GM23338 (cell line): ENCODE measurements around the gene ABAT. TPM values are rescaled to one million over a fixed set of nuclear protein-coding genes. Genes with fewer than 3 reads are reported as not detected.

ENCODE experiments used
- ATAC-seq: fragments of 200-7000 bp; cut with Tn5 transposase; 3 replicates; pipeline ENCODE4 v1.9.1; 2020
- DNase-seq: peaks from one replicate; pipeline ENCODE4 v3.0.0-alpha.2; 2015; ENCODE audit warnings: low spot score
- H2AFZ ChIP-seq: fragments of 200-600 bp; sonication (generic); 2 replicates; pipeline ENCODE4 v1.8.0; 2016; ENCODE audit warnings: antibody characterized with exemption, mild to moderate bottlenecking, moderate library complexity
- H3F3A ChIP-seq: fragments of 200-600 bp; sonication (generic); replicated peaks from 2 replicates; pipeline ENCODE4 v1.8.0; 2017; ENCODE audit warnings: antibody characterized with exemption, mixed run types, low read depth
- H3K27ac ChIP-seq: fragments of 200-600 bp; sonication (generic); 2 replicates; pipeline ENCODE4 v1.6.1; 2016; ENCODE audit warnings: low read depth
- H3K27me3 ChIP-seq: fragments of 200-600 bp; sonication (generic); 2 replicates; pipeline ENCODE4 v1.8.0; 2016; ENCODE audit warnings: mild to moderate bottlenecking, mixed run types, moderate library complexity; ENCODE audit not compliant: insufficient read depth
- H3K36me3 ChIP-seq: fragments of 200-600 bp; sonication (generic); 2 replicates; pipeline ENCODE4 v1.8.0; 2016; ENCODE audit warnings: mild to moderate bottlenecking; ENCODE audit not compliant: insufficient read depth
- H3K4me1 ChIP-seq: fragments of 200-600 bp; sonication (generic); 2 replicates; pipeline ENCODE4 v1.8.0; 2016; ENCODE audit warnings: mild to moderate bottlenecking, moderate library complexity; ENCODE audit not compliant: insufficient read depth
- H3K4me2 ChIP-seq: fragments of 200-600 bp; sonication (generic); 2 replicates; pipeline ENCODE4 v1.7.1; 2017; ENCODE audit warnings: mixed run types
- H3K4me3 ChIP-seq: fragments of 200-600 bp; sonication (generic); 2 replicates; pipeline ENCODE4 v1.6.1; 2016; ENCODE audit warnings: mixed run types
- H3K79me2 ChIP-seq: fragments of 200-600 bp; sonication (generic); replicated peaks from 2 replicates; pipeline ENCODE4 v1.8.0; 2017; ENCODE audit warnings: mild to moderate bottlenecking; ENCODE audit not compliant: insufficient read depth
- H3K9me2 ChIP-seq: fragments of 200-600 bp; sonication (generic); 2 replicates; pipeline ENCODE4 v1.8.0; 2017; ENCODE audit not compliant: insufficient read depth
- H4K20me1 ChIP-seq: fragments of 200-600 bp; sonication (generic); replicated peaks from 2 replicates; pipeline ENCODE4 v1.8.0; 2017; ENCODE audit warnings: mild to moderate bottlenecking; ENCODE audit not compliant: insufficient read depth
- H3K27ac Mint-ChIP-seq: 2 replicates; pipeline ENCODE4 v1.8.0; 2020; ENCODE audit warnings: inconsistent platforms, mild to moderate bottlenecking, moderate library complexity, mixed read lengths
- H3K27me3 Mint-ChIP-seq: 3 replicates; pipeline ENCODE4 v1.8.0; 2022; ENCODE audit warnings: low read depth, mild to moderate bottlenecking, moderate library complexity, mixed read lengths, inconsistent platforms; ENCODE audit not compliant: insufficient read depth, poor library complexity
- H3K36me3 Mint-ChIP-seq: 3 replicates; pipeline ENCODE4 v1.8.0; 2021; ENCODE audit warnings: low read depth, mild to moderate bottlenecking, inconsistent platforms, moderate library complexity, mixed read lengths
- H3K4me1 Mint-ChIP-seq: 3 replicates; pipeline ENCODE4 v1.8.0; 2020; ENCODE audit warnings: mild to moderate bottlenecking, inconsistent platforms, mixed read lengths
- H3K4me3 Mint-ChIP-seq: 3 replicates; pipeline ENCODE4 v1.8.0; 2021; ENCODE audit warnings: moderate library complexity, mild to moderate bottlenecking, inconsistent platforms, mixed read lengths
- H3K9me3 Mint-ChIP-seq: 3 replicates; pipeline ENCODE4 v1.8.0; 2020; ENCODE audit warnings: moderate library complexity, mild to moderate bottlenecking, inconsistent platforms, mixed read lengths
- EZH2 ChIP-seq: fragments of 200-600 bp; sonication (generic); IDR thresholded peaks from one replicate; pipeline ENCODE4 v1.8.0; 2017; ENCODE audit warnings: antibody characterized with exemption, mild to moderate bottlenecking, low read depth; ENCODE audit not compliant: unreplicated experiment
- STAT1 ChIP-seq: IDR thresholded peaks from one replicate; pipeline ENCODE4 v1.6.1; 2016; ENCODE audit warnings: antibody characterized with exemption; ENCODE audit not compliant: unreplicated experiment
- ZNF114 ChIP-seq: fragments of 250-450 bp; sonication (Bioruptor Pico); IDR thresholded peaks from 2 replicates; pipeline ENCODE4 v1.5.0; 2020; ENCODE audit warnings: mild to moderate bottlenecking, moderate library complexity
- ZNF462 ChIP-seq: fragments of 250-450 bp; sonication (Bioruptor Pico); IDR thresholded peaks from 2 replicates; pipeline ENCODE4 v1.5.0; 2020; ENCODE audit warnings: mild to moderate bottlenecking, moderate library complexity
- polyA plus RNA-seq: library from polyadenylated mRNA; unstranded; fragments of >200 nt; fragmentation: Nextera tagmentation; extraction: Ambion mirVana; gene quantifications from 2 replicates; pipeline ENCODE4 v1.2.1, GENCODE V29; 2016
- total RNA-seq: library from RNA; depleted of rRNA; stranded (reverse); fragments of >200 nt; shearing (Covaris generic); gene quantifications from 2 replicates; pipeline ENCODE4 v1.2.3, GENCODE V29; 2014
- TF ChIP-seq, protein P1 (sequence below), 2 experiments: fragments of 200-600 bp in 1 of 2; sonication (generic) in 1 of 2; conservative IDR thresholded peaks; 2 replicates each; pipeline versions ENCODE4 v1.5.1 to v1.6.1; 2016 to 2017; ENCODE audit warnings: antibody characterized with exemption in 2 of 2, low read depth in 2 of 2, mild to moderate bottlenecking in 2 of 2, moderate library complexity in 1 of 2

ABAT gene
- total and polyA plus RNA-seq, 2 experiments from 2014 or later, result 4.4 to 8.8 TPM

DNA sequence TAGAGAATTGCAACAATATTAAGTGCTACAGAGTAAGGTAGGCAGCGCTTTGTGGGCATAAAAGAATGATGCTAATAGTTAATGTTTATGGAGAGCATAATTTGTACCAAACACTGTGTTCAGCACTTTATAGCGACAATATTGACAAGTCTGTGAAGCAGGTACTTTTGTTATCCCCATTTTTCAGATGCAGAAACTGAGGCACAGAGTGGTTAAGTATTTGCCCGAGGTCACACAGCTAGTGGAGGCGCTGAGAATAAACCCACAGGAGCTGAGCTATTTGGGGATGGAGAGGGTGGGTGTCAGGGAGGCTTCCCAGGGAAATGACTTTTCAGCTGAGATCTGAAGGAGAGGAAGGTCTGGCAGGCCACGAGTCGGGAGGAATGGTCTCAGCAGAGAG lies 83.6 kb downstream of the ABAT start (continued):
- no peak for TF ChIP-seq ZNF462 (CRISPR knock-in tag)

DNA sequence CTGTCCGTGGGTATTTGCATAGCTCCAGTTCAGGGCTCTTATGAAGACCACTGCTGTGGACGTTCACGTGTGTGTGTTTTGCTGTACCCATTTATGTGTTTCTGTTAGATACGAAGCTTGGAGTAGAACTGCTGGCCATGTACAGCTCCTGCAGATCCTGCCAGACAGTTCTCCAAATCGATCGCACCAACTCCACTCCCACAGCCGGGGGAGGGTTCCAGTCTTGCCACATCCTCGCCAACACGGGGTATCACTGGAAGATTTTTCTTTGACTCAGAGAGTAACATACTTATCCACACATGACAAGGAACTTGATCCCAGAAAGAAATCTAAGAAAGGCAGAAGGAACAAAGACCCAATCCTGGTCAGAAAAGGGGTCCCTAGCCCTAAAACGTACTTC lies 85.6 kb downstream of the ABAT start:
- no peak overlapping the region for H3K27ac ChIP-seq
- no peaks in the 10 kb centered on the region for H3K36me3 ChIP-seq
- Mint-ChIP-seq H3K9me3 (no peaks in the 10 kb centered on the region), H3K4me1 (peaks cover 14% of the 10 kb centered on the region), H3K4me3 (no peak overlapping the region), H3K27ac (no peak overlapping the region), H3K27me3 (peaks cover 9% of the 10 kb centered on the region), H3K36me3 (no peaks in the 10 kb centered on the region)
- peaks cover 14% of the 10 kb centered on the region for H3K4me1 ChIP-seq
- no peak overlapping the region for H3K4me3 ChIP-seq
- DNase-seq (no peak), ATAC-seq (no peak)
- peaks cover 8% of the 10 kb centered on the region; the same call in 1 of the 2 replicates for H3F3A ChIP-seq
- no peaks in the 10 kb centered on the region for H4K20me1 ChIP-seq
- no peaks in the 10 kb centered on the region for H3K9me2 ChIP-seq
- H3K27me3 ChIP-seq, result no peaks in the 10 kb centered on the region
- no peak overlapping the region for H3K4me2 ChIP-seq
- H3K79me2 ChIP-seq, result no peaks in the 10 kb centered on the region
- no peak overlapping the region for H2AFZ ChIP-seq
- TF ChIP-seq ZNF114 (CRISPR knock-in tag), result no peak
- no peak for TF ChIP-seq EZH2
- no peak for TF ChIP-seq ZNF462 (CRISPR knock-in tag)
- TF ChIP-seq, protein P1, sequence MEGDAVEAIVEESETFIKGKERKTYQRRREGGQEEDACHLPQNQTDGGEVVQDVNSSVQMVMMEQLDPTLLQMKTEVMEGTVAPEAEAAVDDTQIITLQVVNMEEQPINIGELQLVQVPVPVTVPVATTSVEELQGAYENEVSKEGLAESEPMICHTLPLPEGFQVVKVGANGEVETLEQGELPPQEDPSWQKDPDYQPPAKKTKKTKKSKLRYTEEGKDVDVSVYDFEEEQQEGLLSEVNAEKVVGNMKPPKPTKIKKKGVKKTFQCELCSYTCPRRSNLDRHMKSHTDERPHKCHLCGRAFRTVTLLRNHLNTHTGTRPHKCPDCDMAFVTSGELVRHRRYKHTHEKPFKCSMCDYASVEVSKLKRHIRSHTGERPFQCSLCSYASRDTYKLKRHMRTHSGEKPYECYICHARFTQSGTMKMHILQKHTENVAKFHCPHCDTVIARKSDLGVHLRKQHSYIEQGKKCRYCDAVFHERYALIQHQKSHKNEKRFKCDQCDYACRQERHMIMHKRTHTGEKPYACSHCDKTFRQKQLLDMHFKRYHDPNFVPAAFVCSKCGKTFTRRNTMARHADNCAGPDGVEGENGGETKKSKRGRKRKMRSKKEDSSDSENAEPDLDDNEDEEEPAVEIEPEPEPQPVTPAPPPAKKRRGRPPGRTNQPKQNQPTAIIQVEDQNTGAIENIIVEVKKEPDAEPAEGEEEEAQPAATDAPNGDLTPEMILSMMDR (conservative IDR thresholded peaks at IDR 0.05; ENCODE audit: low read depth in 2 of 2), result no peak
- TF ChIP-seq STAT1, result no peak
